DOHH2 (cell line): ENCODE data around the gene TMEM202.

Experiments used
- CTCF ChIP-seq: fragments of 200-600 bp; sonication (generic); IDR thresholded peaks from one replicate; pipeline ENCODE4 v1.5.1; 2014; ENCODE audit warnings: antibody characterized with exemption, mild to moderate bottlenecking, low read depth, low read length; ENCODE audit not compliant: poor library complexity, severe bottlenecking
- EZH2phosphoT487 ChIP-seq: fragments of 200-600 bp; sonication (generic); IDR thresholded peaks from 2 replicates; pipeline ENCODE4 v1.6.1; 2017; ENCODE audit warnings: borderline replicate concordance, mild to moderate bottlenecking, antibody characterized with exemption, low read length, moderate library complexity, mixed read lengths

GRCh38 chr15:72411111-72411510 is 13.0 kb downstream of the TMEM202 start:
- TF ChIP-seq CTCF = no peak
- TF ChIP-seq EZH2phosphoT487 = no peak
